AG09319 (cell line): ENCODE data around the gene HTR6.

Experiments
- DNase-seq: peaks from one replicate; pipeline ENCODE4 v3.0.0-alpha.2; 2010; ENCODE audit warnings: low read depth; ENCODE audit errors: extremely low read depth
- CTCF ChIP-seq: IDR thresholded peaks from 2 replicates; pipeline ENCODE4 v1.5.1; 2011; ENCODE audit warnings: low read depth, mild to moderate bottlenecking, inconsistent platforms, low read length, moderate library complexity

HTR6 gene

DNA sequence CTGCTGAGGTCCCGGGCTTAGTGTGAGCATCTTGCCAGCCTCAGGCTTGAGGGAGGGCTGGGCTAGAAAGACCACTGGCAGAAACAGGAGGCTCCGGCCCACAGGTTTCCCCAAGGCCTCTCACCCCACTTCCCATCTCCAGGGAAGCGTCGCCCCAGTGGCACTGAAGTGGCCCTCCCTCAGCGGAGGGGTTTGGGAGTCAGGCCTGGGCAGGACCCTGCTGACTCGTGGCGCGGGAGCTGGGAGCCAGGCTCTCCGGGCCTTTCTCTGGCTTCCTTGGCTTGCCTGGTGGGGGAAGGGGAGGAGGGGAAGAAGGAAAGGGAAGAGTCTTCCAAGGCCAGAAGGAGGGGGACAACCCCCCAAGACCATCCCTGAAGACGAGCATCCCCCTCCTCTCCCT, 7.2 kb upstream of the HTR6 start:
- no peak for TF ChIP-seq CTCF
- no peak for DNase-seq

- TF ChIP-seq CTCF = no peak
- DNase-seq = no peak
Observed at GRCh38 chr1:19658186-19658585, 6.5 kb upstream of the HTR6 start.

DNA sequence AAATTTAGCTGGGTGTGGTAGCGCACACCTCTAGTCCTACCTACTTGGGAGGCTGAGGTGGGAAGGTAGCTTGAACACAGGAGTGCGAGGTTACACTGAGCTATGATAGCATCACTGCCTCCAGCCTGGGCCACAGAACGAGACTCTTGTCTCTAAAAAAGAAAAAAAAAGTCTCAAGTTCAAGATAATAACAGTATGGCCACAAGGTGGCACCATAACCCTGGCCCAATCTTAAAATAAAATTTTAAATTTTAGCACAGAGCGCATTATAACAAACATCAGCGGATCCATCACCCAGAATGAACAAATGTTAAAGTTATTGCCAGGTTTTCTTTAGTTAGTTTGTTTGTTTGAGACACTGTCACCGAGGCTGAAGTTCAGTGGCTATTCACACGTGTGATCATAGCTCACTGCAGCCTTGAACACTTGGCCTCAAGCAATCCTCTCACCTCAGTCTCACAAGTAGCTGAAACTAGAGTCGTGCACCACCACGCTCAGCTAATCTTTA, 2.9 kb upstream of the HTR6 start:
- TF ChIP-seq CTCF = peak; percentile 52
- no peak for DNase-seq

- DNase-seq = no peak
- no peak for TF ChIP-seq CTCF
Observed at GRCh38 chr1:19662313-19662712, 2.4 kb upstream of the HTR6 start.

DNA sequence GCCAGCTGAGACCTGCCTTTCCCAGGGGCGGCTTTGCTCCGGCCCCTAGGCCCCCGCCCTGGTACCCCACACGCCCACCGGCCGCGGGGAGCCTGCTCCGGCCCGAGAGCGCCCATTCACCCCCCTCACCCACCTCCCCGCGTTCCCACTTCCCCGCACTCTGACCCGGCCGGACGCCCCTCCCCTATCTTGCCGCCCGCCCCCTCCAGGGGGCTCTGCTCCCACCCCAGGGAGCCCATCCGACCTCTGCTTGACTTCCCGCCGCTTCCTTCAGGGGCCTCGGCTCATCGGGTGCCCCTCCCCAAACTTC, 466 bp downstream of the HTR6 start:
- TF ChIP-seq CTCF = no peak
- DNase-seq = no peak

GRCh38 chr1:19665496-19666465, 1.1 kb downstream of the HTR6 start:
- no peak for TF ChIP-seq CTCF

DNA sequence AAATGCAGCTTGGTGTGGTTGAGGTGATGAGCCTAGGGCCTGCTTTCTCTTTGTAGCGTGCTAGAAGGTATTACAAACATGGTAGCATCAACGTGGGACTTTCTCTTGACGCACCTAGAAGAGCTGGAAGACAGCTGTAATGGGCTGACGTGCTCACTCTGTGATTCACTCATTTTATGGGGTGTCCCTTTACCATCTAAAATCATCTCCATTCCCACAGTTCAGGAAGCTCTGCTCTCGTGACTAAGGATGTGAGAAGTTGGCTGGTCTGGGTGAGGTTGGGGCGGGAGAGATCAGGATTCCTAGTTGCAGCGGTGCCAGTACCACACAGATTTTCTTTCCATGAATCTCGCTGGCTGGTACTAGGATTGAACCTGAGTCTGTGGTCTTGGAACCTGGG, 4.2 kb downstream of the HTR6 start:
- no peak for DNase-seq
- TF ChIP-seq CTCF = no peak

More at GRCh38 chr1:19665496-19666465, 1.1 kb downstream of the HTR6 start:
- DNase-seq = no peak
